WTC11 (cell line): Measurements from ENCODE around the gene FGG. TPM values are rescaled to one million over a fixed set of nuclear protein-coding genes. Genes with fewer than 3 reads are reported as not detected.
"Not testable (repeated sequence)": the region's sequence is repeated elsewhere in the genome, so short reads cannot be mapped to it uniquely, and the experiment has no call there.

Source experiments
- ATAC-seq: fragments of 200-7000 bp; cut with Tn5 transposase; 2 replicates; pipeline ENCODE4 v1.10.0; 2021; ENCODE audit warnings: mild to moderate bottlenecking, moderate library complexity
- CTCF ChIA-PET: fragments of 300-600 bp; sonication (Branson Sonifier 250); formaldehyde crosslinking; loops from one replicate; lab custom pipeline; 2021; ENCODE audit warnings: antibody characterized with exemption; lab: Charles Lee
- POLR2A ChIA-PET: fragments of 350-600 bp; sonication (Branson Sonifier 250); formaldehyde crosslinking; loops from one replicate; lab custom pipeline; 2021; ENCODE audit warnings: antibody characterized with exemption; lab: Charles Lee
- DNase-seq: peaks from one replicate; pipeline ENCODE4 v3.0.0; 2021; ENCODE audit warnings: low spot score
- H3K27ac Mint-ChIP-seq: 2 replicates; pipeline ENCODE4 v1.8.0; 2021; ENCODE audit warnings: mixed read lengths
- H3K27me3 Mint-ChIP-seq: 2 replicates; pipeline ENCODE4 v1.8.0; 2021; ENCODE audit warnings: low read depth, mild to moderate bottlenecking, moderate library complexity, mixed read lengths
- H3K36me3 Mint-ChIP-seq: 2 replicates; pipeline ENCODE4 v1.8.0; 2021; ENCODE audit warnings: mixed read lengths
- H3K4me1 Mint-ChIP-seq: 2 replicates; pipeline ENCODE4 v1.8.0; 2022; ENCODE audit warnings: mixed read lengths
- H3K4me3 Mint-ChIP-seq: 2 replicates; pipeline ENCODE4 v1.8.0; 2021; ENCODE audit warnings: mild to moderate bottlenecking, moderate library complexity, mixed read lengths
- H3K9me3 Mint-ChIP-seq: 2 replicates; pipeline ENCODE4 v1.8.0; 2021; ENCODE audit warnings: mixed read lengths
- AFF4 ChIP-seq: sonication (generic); formaldehyde crosslinking; IDR thresholded peaks from 2 replicates; pipeline ENCODE4 v1.8.1; 2023; ENCODE audit warnings: mild to moderate bottlenecking, missing genetic modification reagents, borderline replicate concordance
- E2F1 ChIP-seq: sonication (generic); formaldehyde crosslinking; IDR thresholded peaks from 2 replicates; pipeline ENCODE4 v1.8.0; 2022; ENCODE audit warnings: mild to moderate bottlenecking, missing genetic modification reagents
- ESRRA ChIP-seq: sonication (generic); formaldehyde crosslinking; IDR thresholded peaks from 2 replicates; pipeline ENCODE4 v1.8.1; 2022; ENCODE audit warnings: mild to moderate bottlenecking, missing genetic modification reagents, borderline replicate concordance
- GABPB1 ChIP-seq: sonication (generic); formaldehyde crosslinking; IDR thresholded peaks from 2 replicates; pipeline ENCODE4 v1.8.1; 2023; ENCODE audit warnings: mild to moderate bottlenecking, missing genetic modification reagents
- GRHL2 ChIP-seq: fragments of 250-450 bp; sonication (Bioruptor Pico); IDR thresholded peaks from 2 replicates; pipeline ENCODE4 v1.8.0; 2022; ENCODE audit warnings: mild to moderate bottlenecking, moderate library complexity; ENCODE audit not compliant: insufficient replicate concordance, severe bottlenecking
- KAT7 ChIP-seq: sonication (generic); formaldehyde crosslinking; IDR thresholded peaks from 2 replicates; pipeline ENCODE4 v1.8.1; 2023; ENCODE audit warnings: missing genetic modification reagents, mild to moderate bottlenecking, borderline replicate concordance
- NR1H2 ChIP-seq: sonication (generic); formaldehyde crosslinking; IDR thresholded peaks from 2 replicates; pipeline ENCODE4 v1.9.0; 2021; ENCODE audit warnings: mild to moderate bottlenecking, moderate library complexity, missing genetic modification reagents
- SP1 ChIP-seq: sonication (generic); formaldehyde crosslinking; conservative IDR thresholded peaks from 2 replicates; pipeline ENCODE4 v1.8.1; 2022; ENCODE audit warnings: missing genetic modification reagents
- ZNF423 ChIP-seq: fragments of 250-450 bp; sonication (Bioruptor Pico); IDR thresholded peaks from 2 replicates; pipeline ENCODE4 v2.1.2; 2022; ENCODE audit warnings: mild to moderate bottlenecking, moderate library complexity
- ZNF671 ChIP-seq: fragments of 250-450 bp; sonication (Bioruptor Pico); IDR thresholded peaks from 2 replicates; pipeline ENCODE4 v1.8.0; 2021; ENCODE audit warnings: mild to moderate bottlenecking
- total RNA-seq: library from RNA; stranded (reverse); gene quantifications from 3 replicates; pipeline ENCODE4 v1.2.3, GENCODE V29; 2021

Gene FGG
- total RNA-seq, 1 experiment from 2014 or later, result 2.4 TPM

- H3K36me3 Mint-ChIP-seq, result no peaks in the 10 kb centered on the region
- POLR2A ChIA-PET, result no interaction called here
Measured at GRCh38 chr4:154597798-154598774, 14.4 kb downstream of the FGG start.

GRCh38 chr4:154597281-154597680 lies 15.2 kb downstream of the FGG start:
- CTCF ChIA-PET, result not testable (repeated sequence)

More at GRCh38 chr4:154597798-154598774, 14.4 kb downstream of the FGG start:
- H3K27ac Mint-ChIP-seq, result no peak overlapping the region
- no peak for DNase-seq
- no peak overlapping the region for H3K4me3 Mint-ChIP-seq
- TF ChIP-seq GABPB1 (CRISPR knock-in tag), result peak; percentile 72
- TF ChIP-seq E2F1 (CRISPR knock-in tag), result no peak
- no peak for TF ChIP-seq SP1 (CRISPR knock-in tag)
- TF ChIP-seq KAT7 (CRISPR knock-in tag), result no peak
- TF ChIP-seq ZNF423, result no peak
- TF ChIP-seq ESRRA, result no peak
- H3K27me3 Mint-ChIP-seq, result no peaks in the 10 kb centered on the region
- no peaks in the 10 kb centered on the region for H3K9me3 Mint-ChIP-seq
- CTCF ChIA-PET, result no interaction called here
- peaks cover 5% of the 10 kb centered on the region; the same call in 1 of the 2 replicates for H3K4me1 Mint-ChIP-seq
- no peak for ATAC-seq

GRCh38 chr4:154595807-154596206 lies 16.6 kb downstream of the FGG start:
- CTCF ChIA-PET, result interaction anchor here (0.6 to 3.2 kb wide), 3 partner anchors 10 to 23 kb away, joined by 3 to 16 read pairs (median 4); no protein-coding TSS in a partner anchor
- H3K27ac Mint-ChIP-seq, result no peak overlapping the region
- DNase-seq (no peak), ATAC-seq (no peak)
- H3K27me3 Mint-ChIP-seq, result no peaks in the 10 kb centered on the region
- TF ChIP-seq GABPB1 (CRISPR knock-in tag) (peak; percentile 73; the same call in 1 of the 2 replicates), AFF4 (CRISPR knock-in tag) (no peak), ZNF671 (CRISPR knock-in tag) (no peak)
- H3K4me3 Mint-ChIP-seq, result no peak overlapping the region
- POLR2A ChIA-PET, result interaction anchor here (0.7 kb wide), 1 partner anchor 14 kb away, joined by 6 read pairs; no protein-coding TSS in a partner anchor
- no peaks in the 10 kb centered on the region for H3K36me3 Mint-ChIP-seq
- no peaks in the 10 kb centered on the region for H3K9me3 Mint-ChIP-seq
- no peaks in the 10 kb centered on the region; the same call in 1 of the 2 replicates for H3K4me1 Mint-ChIP-seq

More at GRCh38 chr4:154597281-154597680, 15.2 kb downstream of the FGG start:
- H3K4me3 Mint-ChIP-seq, POLR2A ChIA-PET, H3K36me3 Mint-ChIP-seq, H3K4me1 Mint-ChIP-seq, H3K27ac Mint-ChIP-seq, ATAC-seq, H3K9me3 Mint-ChIP-seq, H3K27me3 Mint-ChIP-seq, DNase-seq: not testable (repeated sequence)

GRCh38 chr4:154594343-154594742 lies 18.1 kb downstream of the FGG start:
- H3K4me1 Mint-ChIP-seq, H3K27ac Mint-ChIP-seq, ATAC-seq, H3K9me3 Mint-ChIP-seq, POLR2A ChIA-PET, H3K36me3 Mint-ChIP-seq, H3K4me3 Mint-ChIP-seq, DNase-seq, H3K27me3 Mint-ChIP-seq: not testable (repeated sequence)
- CTCF ChIA-PET, result interaction anchor here (0.8 to 3.2 kb wide), 5 partner anchors 9 to 250 kb away, joined by 3 to 16 read pairs (median 5); no protein-coding TSS in a partner anchor

GRCh38 chr4:154593868-154594267 lies 18.6 kb downstream of the FGG start:
- DNase-seq (no peak), ATAC-seq (no peak)
- ChIA-PET POLR2A (no interaction called here), CTCF (interaction anchor here (0.8 to 3.2 kb wide), 5 partner anchors 10 to 249 kb away, joined by 3 to 16 read pairs (median 5); no protein-coding TSS in a partner anchor)
- Mint-ChIP-seq H3K4me1 (peaks cover 3% of the 10 kb centered on the region), H3K36me3 (no peaks in the 10 kb centered on the region), H3K9me3 (no peaks in the 10 kb centered on the region), H3K27ac (no peak overlapping the region), H3K27me3 (no peaks in the 10 kb centered on the region), H3K4me3 (no peak overlapping the region)
- TF ChIP-seq GRHL2 (CRISPR knock-in tag), result no peak
- TF ChIP-seq NR1H2 (CRISPR knock-in tag), result no peak
